K562 (cell line): ENCODE results near the gene CENPT. TPM values are rescaled to one million over a fixed set of nuclear protein-coding genes. Genes with fewer than 3 reads are reported as not detected.

Source experiments
- E2F4 ChIP-seq: sonication (generic); formaldehyde crosslinking; IDR thresholded peaks from 2 replicates; pipeline ENCODE4 v1.8.0; 2022; ENCODE audit warnings: mild to moderate bottlenecking, low read depth, missing genetic modification reagents
- HMGXB4 ChIP-seq: sonication (generic); formaldehyde crosslinking; IDR thresholded peaks from 2 replicates; pipeline ENCODE4 v1.8.1; 2023; ENCODE audit warnings: mild to moderate bottlenecking, missing genetic modification reagents
- ILK ChIP-seq: fragments of 450-650 bp; IDR thresholded peaks from 2 replicates; pipeline ENCODE4 v1.6.1; 2016; ENCODE audit warnings: missing genetic modification characterization, low read depth, mild to moderate bottlenecking, missing compliant biosample characterization, moderate library complexity, borderline replicate concordance
- MITF ChIP-seq: IDR thresholded peaks from 2 replicates; pipeline ENCODE4 v1.6.1; 2014; ENCODE audit warnings: antibody characterized with exemption
- MNT ChIP-seq, 2 experiments: fragments of 450-650 bp; conservative IDR thresholded peaks; 2 replicates each; pipeline ENCODE4 v1.6.1; 2017; ENCODE audit warnings: mild to moderate bottlenecking in 2 of 2, moderate library complexity in 2 of 2
- POU5F1 ChIP-seq: fragments of 150-350 bp; IDR thresholded peaks from 2 replicates; pipeline ENCODE4 v1.6.1; 2014; ENCODE audit warnings: borderline replicate concordance, low read length, low read depth, mild to moderate bottlenecking; ENCODE audit not compliant: partially characterized antibody
- RAD21 ChIP-seq, 2 experiments: fragments of 250-450 bp in 1 of 2; fragments of 450-650 bp in 1 of 2; sonication (Bioruptor Pico) in 1 of 2; formaldehyde crosslinking in 1 of 2; IDR thresholded peaks in 1 of 2; conservative IDR thresholded peaks in 1 of 2; 2 replicates each; pipeline versions ENCODE4 v1.4.0 to v1.8.0; 2020 to 2022; ENCODE audit warnings: mild to moderate bottlenecking in 2 of 2, moderate library complexity in 1 of 2
- SETDB1 ChIP-seq: IDR thresholded peaks from one replicate; pipeline ENCODE4 v1.6.1; 2012; ENCODE audit warnings: low read length, control low read depth, inconsistent platforms
- SFPQ ChIP-seq: fragments of 200-400 bp; formaldehyde crosslinking; IDR thresholded peaks from 2 replicates; pipeline ENCODE4 v1.6.1; 2017; ENCODE audit warnings: mild to moderate bottlenecking, low read depth, low read length, moderate library complexity
- SMARCA5 ChIP-seq: fragments of 450-650 bp; IDR thresholded peaks from 2 replicates; pipeline ENCODE4 v1.6.1; 2016
- SP2 ChIP-seq: IDR thresholded peaks from 2 replicates; pipeline ENCODE4 v1.6.1; 2011; ENCODE audit warnings: mild to moderate bottlenecking, low read depth, low read length, moderate library complexity; ENCODE audit not compliant: poor library complexity, severe bottlenecking; ENCODE audit errors: extremely low read depth
- YBX1 ChIP-seq: fragments of 450-650 bp; IDR thresholded peaks from 2 replicates; pipeline ENCODE4 v1.7.1; 2016; ENCODE audit warnings: mild to moderate bottlenecking
- ZEB2 ChIP-seq: fragments of 450-650 bp; IDR thresholded peaks from 2 replicates; pipeline ENCODE4 v1.6.1; 2016
- ZNF232 ChIP-seq: sonication (generic); formaldehyde crosslinking; IDR thresholded peaks from 2 replicates; pipeline ENCODE4 v1.8.0; 2022; ENCODE audit warnings: mild to moderate bottlenecking, missing genetic modification reagents
- ZNF24 ChIP-seq: fragments of 450-650 bp; IDR thresholded peaks from 2 replicates; pipeline ENCODE4 v1.6.1; 2016
- polyA plus RNA-seq, 8 experiments: library from polyadenylated mRNA; depleted of rRNA in 4 of 8; stranded (reverse) in 5 of 8; unstranded in 3 of 8; fragments of >200 nt; fragmentation: Nextera tagmentation in 2 of 8; fragmentation: Illumina TruSeq in 1 of 8; extraction: Ambion mirVana in 2 of 8; extraction: Trizol in 1 of 8; gene quantifications; 2 replicates each; pipeline versions ENCODE4 v1.2.1 to v1.2.3, GENCODE V29; 2011 to 2014; ENCODE audit warnings: inconsistent platforms in 1 of 8, missing spikeins in 1 of 8
- total RNA-seq, 7 experiments: library from RNA; depleted of rRNA in 6 of 7; stranded (reverse); fragments of >200 nt in 6 of 7; fragmentation: Illumina TruSeq in 2 of 7; extraction: Trizol in 2 of 7; gene quantifications; 2 replicates each; pipeline versions ENCODE4 v1.2.1 to v1.2.3, GENCODE V29; 2011 to 2021; ENCODE audit warnings: low replicate concordance in 1 of 7

Gene CENPT
- total and polyA plus RNA-seq, 9 of the 15 experiments (the other 6 are each of a cell fraction or from before 2014, with no cell fraction given) = 3.6 to 94.2 (median 44.1) TPM

- TF ChIP-seq HMGXB4 (CRISPR knock-in tag) (no peak), RAD21 (CRISPR knock-in tag; conservative IDR thresholded peaks at IDR 0.05 in 1 of 2, IDR thresholded peaks at IDR 0.05 in 1 of 2) (peak in 1 of 2 experiments; percentile 20; a peak in 1 of 4 replicates), ILK (no peak), SP2 (no peak), MNT (conservative IDR thresholded peaks at IDR 0.05) (no peak), ZEB2 (no peak), ZNF24 (no peak), E2F4 (CRISPR knock-in tag) (peak; percentile 18; the same call in 1 of the 2 replicates), ZNF232 (CRISPR knock-in tag) (0 out of 2 replicates have a peak, but pooled peaks have one; percentile 23), SMARCA5 (no peak), SFPQ (no peak), MITF (no peak), POU5F1 (no peak), SETDB1 (no peak), YBX1 (no peak)
Observed at GRCh38 chr16:67805718-67806427, 41.6 kb downstream of the CENPT start (continued).
